H54 (cell line): Measurements from ENCODE around the gene SLC38A8.

Experiments used
- DNase-seq: peaks from one replicate; pipeline ENCODE4 v3.0.0; 2011; ENCODE audit warnings: low spot score, mixed read lengths; ENCODE audit not compliant: insufficient read length
- FAIRE-seq: peaks from 3 replicates; lab custom pipeline; 2011; peaks lifted over from hg19 to GRCh38; lab: Jason Lieb, UNC
- POLR2A ChIP-seq: IDR thresholded peaks from 2 replicates; pipeline ENCODE4 v1.6.1; 2011; ENCODE audit warnings: low read depth, mild to moderate bottlenecking, low read length

SLC38A8 gene

DNA sequence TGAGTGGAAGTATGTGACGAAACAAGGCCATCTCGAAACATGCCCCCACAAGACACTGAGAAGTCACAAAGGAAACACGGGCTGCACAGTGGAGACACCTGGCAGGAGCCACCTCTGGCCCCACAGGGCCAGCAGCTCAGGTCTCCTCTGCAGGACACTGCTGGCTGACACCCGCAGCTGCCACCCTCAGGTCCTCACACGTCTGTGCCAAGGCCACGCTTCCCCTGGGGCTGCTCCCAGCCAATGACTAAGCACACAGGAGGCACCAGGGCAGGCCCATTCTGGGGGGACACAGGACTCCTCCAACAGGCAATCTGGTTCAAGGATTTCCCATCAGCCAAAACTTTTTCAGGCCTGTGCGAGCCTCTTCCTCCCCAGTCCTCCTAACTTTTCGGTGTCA lies 37.8 kb upstream of the SLC38A8 start:
- FAIRE-seq (no peak), DNase-seq (no peak)
- no peak for TF ChIP-seq POLR2A

DNA sequence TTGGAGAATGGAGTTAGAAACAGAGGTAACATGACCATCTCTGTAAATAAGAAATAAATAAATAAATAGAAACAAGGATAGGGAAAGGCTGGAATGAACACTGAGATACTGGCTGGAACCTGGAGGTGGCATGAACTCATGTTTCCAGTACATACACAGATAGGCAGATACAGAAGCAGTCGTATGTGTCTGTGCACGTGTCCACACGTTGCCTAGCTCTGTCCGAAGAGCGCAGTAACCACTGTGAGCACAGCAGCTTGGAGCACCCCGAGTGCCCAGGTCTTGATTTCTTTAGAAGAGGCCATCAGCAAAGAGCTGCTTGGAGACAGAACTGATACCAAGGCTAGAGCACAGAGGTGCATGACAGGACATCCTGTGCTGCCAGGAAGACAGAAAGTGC lies 37.1 kb upstream of the SLC38A8 start:
- DNase-seq (no peak), FAIRE-seq (no peak)
- no peak for TF ChIP-seq POLR2A

DNA sequence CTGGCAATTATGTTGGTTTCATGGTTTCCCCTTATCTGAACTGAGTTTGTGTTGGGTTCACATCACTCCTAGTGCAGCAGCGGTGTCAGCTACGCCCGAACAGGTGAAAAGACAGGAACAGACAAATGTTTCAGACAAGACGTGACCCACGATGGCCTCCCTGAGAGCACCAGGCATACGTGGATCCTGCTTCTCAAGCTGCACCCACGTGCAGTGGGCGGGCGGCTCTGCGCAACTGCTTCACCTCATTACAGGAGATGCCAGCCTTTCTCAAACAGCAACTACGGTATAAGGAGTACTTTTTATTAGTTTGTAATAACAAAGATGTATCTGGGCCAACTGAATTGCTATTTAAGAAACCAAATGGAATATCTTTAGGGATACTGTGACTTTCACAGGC lies 32.8 kb upstream of the SLC38A8 start:
- FAIRE-seq = no peak
- no peak for DNase-seq
- TF ChIP-seq POLR2A = no peak

DNA sequence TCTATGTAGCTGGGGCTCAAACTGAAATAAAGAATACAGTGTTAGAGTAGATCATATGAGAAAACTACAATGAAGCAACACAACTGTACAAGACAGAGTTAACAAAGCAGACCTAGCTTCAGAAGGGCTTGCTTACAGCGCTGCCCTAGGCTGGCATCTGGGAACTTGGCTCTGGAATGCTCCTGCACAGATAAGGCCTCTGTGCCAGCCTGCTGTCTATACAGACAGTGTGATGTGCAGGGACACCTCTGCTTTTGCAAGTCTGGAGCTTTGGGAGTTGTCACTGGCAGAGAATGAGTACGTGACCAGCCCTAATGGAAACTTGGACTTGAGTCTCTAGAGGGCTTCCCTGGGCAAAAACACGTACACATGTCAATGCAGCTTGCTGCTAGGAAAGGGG lies 32.1 kb upstream of the SLC38A8 start:
- TF ChIP-seq POLR2A = no peak
- no peak for FAIRE-seq

DNA sequence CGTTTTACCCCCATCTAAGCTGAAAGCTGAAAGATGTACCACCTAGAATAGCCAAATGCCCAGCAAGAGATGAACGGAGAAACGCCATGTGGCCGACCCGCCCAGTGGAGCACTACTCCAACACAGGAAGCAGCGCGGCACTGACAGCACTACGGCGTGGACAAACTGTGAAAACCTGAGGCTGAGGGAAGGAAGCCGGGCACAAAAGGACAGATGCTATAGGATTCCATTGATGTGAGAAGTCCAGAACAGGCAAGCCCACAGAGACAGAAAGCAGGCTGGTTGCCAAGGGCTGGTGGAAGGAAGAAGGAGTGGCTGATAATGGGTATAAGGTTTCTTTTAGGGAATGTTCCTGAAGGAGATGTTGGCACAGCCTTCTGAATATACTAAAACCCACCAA lies 29.4 kb upstream of the SLC38A8 start:
- no peak for DNase-seq
- FAIRE-seq = no peak
- no peak for TF ChIP-seq POLR2A

More for the DNA sequence above, 32.1 kb upstream of the SLC38A8 start:
- no peak for DNase-seq

DNA sequence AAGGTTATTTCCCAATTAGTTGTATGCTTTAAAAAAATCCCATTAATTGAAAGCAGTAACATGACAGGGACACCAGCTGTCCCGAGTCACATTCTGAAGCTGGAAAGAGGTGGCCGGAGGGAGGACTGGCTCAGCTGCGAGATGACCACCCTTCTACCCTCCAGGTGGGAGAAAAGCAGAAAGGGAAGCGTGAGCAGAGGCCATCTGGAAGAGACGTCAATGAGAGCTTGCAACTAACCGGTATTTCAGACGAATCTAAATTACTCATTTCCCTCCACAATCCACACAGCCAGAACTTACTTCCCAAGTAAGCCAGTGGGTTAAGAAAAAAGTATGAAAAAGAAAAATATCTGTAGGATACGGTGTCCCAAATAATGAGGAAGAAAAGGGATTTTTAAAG lies 28.5 kb upstream of the SLC38A8 start:
- no peak for DNase-seq
- TF ChIP-seq POLR2A = no peak
- no peak for FAIRE-seq

DNA sequence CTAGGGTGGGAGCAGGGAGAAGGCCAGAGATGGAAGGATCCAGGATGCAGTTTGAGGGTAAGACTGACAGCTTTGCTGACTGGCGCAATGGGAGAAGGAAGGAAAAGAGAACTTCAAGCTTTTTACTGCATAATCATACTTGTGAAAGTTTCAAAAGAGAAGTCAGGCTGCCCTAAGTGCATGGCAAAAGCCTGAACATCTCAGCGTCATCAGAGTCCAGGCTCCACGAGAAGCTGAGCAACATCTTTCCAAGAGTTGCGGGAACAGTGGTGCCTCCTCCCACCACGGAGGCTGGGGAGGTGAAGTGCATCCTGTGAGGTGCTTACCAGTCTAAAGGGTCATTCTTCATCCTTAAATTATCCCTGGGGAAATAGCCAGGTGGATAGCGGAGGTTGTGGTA lies 26.9 kb upstream of the SLC38A8 start:
- FAIRE-seq = no peak
- DNase-seq = no peak
- no peak for TF ChIP-seq POLR2A

DNA sequence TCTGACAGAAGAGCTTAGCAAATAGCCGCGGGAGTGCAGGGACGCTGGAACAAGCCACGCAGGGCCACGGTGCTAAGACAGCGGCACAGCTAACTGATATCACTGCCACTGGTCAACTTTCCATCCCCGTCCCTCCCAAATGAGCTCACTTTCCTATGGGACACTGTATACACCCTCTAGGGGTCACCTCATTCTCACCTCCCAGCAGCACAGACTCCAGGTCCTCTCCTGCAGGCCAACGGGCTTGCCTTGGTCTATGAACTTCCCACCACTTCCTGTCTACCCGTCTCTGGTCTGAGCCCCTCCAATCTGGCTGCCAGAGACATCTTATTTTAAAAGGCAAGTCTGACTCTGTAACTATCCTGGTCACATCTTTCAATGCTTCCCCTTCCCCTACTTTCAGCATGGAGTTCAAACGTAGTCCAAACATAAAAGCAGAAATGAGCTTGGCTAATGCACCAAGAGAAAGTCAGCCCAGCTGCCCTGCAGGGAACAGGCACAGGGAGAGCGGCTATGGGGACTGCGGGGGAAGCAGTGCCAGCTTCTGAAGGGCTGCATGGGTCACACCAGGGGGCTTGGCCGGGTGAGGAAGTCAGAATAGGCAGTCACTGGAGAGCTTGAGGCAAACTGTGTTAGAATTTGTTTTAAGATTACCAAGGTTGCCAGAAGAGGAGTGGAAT lies 26.3 kb upstream of the SLC38A8 start:
- TF ChIP-seq POLR2A = no peak
- DNase-seq (no peak), FAIRE-seq (no peak)

DNA sequence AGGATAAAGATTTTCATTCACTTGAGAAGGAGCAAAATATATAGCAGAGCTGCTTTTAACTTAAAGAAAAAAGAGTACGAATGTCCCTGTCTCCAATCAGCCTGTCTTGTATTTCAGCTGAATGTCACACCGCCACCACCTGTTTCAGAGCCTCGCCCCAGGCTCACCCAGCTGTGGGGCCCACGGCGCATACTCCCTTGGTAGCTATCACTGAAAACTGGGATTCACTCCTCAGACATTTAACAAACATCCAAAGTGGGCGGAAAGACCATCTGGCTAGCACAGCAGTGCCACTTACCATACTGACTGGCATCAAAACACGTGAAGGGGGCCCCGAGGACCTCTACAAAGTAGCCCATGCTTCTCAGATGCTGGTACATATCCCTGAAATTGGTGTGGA lies 25.4 kb upstream of the SLC38A8 start:
- no peak for FAIRE-seq
- DNase-seq = no peak
- TF ChIP-seq POLR2A = no peak

DNA sequence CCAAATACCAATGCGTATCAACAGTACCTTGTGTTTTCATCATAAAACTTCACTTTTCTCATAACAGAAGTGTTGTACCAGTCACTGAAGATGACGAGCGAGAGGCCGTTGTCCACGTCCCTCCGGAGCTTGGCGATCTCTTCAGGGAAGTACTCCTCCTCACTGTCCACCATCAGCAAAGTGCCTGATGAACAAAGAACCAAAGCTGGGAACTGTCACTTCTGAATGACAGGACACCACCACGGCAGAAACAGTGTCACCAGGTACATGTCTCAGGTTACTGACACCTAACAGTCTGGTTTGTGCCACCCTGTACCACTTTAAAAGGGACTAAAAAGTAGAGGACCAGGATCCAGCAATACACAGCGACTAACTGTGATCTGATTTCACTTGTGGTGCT lies 25.0 kb upstream of the SLC38A8 start:
- FAIRE-seq (no peak), DNase-seq (no peak)
- TF ChIP-seq POLR2A = no peak

DNA sequence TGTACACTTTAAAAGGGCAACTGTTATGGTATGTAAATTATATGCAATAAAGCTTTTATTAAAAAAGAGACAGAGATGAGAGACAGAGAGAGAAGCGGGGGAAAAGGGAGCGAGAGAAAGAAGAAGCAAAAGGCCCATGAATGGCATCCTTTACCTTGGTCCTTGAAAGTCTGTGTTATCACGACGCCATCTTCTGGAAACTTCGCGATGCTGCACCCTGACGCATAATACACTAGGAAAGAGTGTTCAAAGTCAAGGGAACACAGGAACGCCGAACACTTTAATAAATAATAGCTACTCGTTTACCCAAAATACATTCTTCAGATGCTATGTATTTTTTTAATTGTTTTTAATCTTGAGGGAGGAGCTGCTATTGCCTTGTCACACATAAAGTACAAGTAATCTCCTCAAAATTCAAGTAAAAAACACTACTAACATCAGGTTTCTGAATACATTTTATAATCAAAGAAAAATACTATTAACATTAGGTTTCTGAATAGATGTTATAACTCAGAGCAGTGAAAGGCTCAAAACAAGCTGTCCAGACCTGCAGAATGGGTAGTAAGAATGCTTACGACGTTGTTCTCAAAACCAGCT lies 23.0 kb upstream of the SLC38A8 start:
- no peak for TF ChIP-seq POLR2A
- DNase-seq = no peak
- FAIRE-seq = no peak

DNA sequence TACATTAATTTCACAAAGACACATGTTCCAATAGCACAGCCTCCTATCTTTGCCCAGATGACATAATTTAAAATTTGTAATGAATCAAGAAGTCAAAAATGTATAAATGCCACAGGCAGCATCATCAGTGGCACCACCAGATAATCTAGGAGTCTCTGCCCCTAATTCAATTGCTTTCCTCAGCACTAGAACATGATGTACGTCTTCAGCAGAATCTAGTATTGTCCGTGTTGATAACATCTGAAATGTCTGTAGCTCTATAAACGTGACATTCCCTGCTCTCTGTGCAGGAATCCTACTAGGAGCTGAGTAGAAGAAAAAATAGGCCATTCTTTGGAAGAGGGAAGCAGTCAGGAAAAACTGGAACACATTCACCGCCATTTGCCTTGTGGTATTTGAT lies 21.4 kb upstream of the SLC38A8 start:
- DNase-seq (no peak), FAIRE-seq (no peak)
- TF ChIP-seq POLR2A = no peak

DNA sequence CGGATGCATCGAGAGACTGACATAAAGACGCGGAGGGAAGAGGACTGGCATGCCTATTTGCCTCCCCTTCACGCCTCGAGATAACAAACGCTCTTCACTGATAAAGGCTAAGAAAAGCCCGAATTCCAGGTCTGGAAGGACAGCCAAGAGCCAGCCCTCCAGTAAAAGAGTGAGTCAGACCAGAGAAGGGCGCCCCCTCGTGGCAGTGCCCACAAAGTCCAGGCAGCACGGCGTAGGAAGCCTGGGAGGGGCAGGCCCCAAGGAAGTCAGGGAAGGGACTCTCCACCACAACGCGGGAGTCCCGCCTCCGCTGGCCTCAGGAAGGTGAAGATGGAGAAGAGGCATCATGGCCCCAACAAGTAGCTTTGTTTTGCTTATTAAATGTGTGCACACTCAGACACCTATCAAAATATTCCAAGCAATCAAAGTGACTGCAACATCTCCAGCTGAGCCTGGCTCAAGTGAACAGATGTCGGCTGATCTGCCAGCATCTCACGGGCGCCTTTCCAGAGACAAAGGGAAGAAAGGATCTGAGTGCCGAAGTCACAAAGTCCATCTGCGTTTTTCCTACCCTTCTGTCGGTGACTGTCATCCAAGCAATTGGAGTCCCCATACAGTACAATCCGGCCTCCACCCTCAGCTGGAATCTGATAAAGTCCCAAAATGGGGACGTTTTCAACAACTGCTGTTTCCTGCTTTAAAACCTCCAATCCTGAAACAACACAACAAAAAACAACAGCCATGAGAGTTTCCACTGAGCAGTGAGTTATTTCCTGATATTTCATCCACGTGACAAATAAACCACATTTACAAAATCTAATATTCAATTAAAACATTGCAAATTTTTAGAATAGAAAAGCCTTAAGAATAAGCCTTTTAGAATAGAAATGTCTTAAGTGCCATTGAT lies 20.4 kb upstream of the SLC38A8 start:
- no peak for TF ChIP-seq POLR2A
- FAIRE-seq (no peak), DNase-seq (peak; percentile 89)

DNA sequence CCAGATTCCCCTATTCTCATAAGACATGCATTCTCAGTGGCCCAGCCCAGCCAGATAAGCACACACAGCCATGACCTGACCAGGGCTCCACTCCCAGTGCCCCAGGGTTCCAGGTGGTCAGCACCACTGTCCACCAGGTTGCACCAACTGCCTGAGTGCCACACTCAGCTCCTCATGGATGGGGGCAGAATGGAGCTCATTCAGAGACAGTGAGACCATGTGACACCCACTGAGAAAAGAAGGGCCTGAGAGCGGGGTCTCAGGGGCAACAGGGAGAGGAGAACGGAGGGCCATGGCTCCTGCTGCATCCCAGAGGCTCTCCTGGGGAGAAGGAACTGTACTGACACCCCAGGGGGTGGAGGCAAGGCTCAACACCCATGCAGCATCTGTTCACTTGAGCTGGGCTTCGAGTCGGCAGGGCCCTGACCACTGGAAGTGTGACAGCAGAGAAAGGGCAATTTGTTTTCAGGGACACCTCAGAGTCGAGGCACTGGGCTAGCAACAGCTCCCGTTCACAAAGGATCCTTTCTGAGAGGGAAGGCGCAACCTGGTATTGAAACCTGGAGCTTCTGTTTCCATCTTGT lies 18.7 kb upstream of the SLC38A8 start:
- FAIRE-seq = no peak
- no peak for TF ChIP-seq POLR2A
- DNase-seq = no peak
